ENCODE measurements around the gene STAC3.

GRCh38 chr12:57205186-57205585, 45.8 kb downstream of the STAC3 start:
- no peak for TF ChIP-seq CTCF (IDR thresholded peaks at IDR 0.05; ENCODE audit: low read depth, low read length, poor library complexity, severe bottlenecking)
- TF ChIP-seq EZH2phosphoT487 (IDR thresholded peaks at IDR 0.05; ENCODE audit: borderline replicate concordance, low read length), result no peak

Measured in DOHH2 (cell line).